Stimulated activated CD8-positive, alpha-beta memory T cell treated with anti-CD3 and anti-CD28 coated beads, Interleukin-4, amount 100 ng/mL, for 48 hours (primary cell): ENCODE results near the gene NBPF14.
A peak's percentile ranks its signal among the peaks of the same experiment; 100 is the strongest.
"Not testable (repeated sequence)": the region's sequence is repeated elsewhere in the genome, so short reads cannot be mapped to it uniquely, and the experiment has no call there.

Source experiments
- DNase-seq: peaks from one replicate; pipeline ENCODE4 v3.0.0-alpha.2; 2020

Gene NBPF14

GRCh38 chr1:148595911-148596310 is at the start of gene NBPF14:
Gene NBPF14, minus strand, starts transcription at chr1:148596011. Its CDS starts 294 bp downstream, at chr1:148595717.
- DNase-seq: not testable (repeated sequence)

- DNase-seq: not testable (repeated sequence)
Measured at GRCh38 chr1:148625451-148625850, 29.6 kb upstream of the NBPF14 start.

- DNase-seq: not testable (repeated sequence)
Measured at GRCh38 chr1:148618216-148618615, 22.4 kb upstream of the NBPF14 start.

- DNase-seq: not testable (repeated sequence)
Measured at GRCh38 chr1:148605266-148605665, 9.5 kb upstream of the NBPF14 start.

GRCh38 chr1:148595360-148595759 is 451 bp downstream of the NBPF14 start:
- not testable (repeated sequence) for DNase-seq

- DNase-seq: not testable (repeated sequence)
Measured at GRCh38 chr1:148591098-148591497, 4.7 kb downstream of the NBPF14 start.

GRCh38 chr1:148532158-148532557 is 63.7 kb downstream of the NBPF14 start:
- not testable (repeated sequence) for DNase-seq

- DNase-seq: peak; percentile 84
Measured at GRCh38 chr1:148529101-148529567, 66.7 kb downstream of the NBPF14 start.

- DNase-seq: not testable (repeated sequence)
Measured at GRCh38 chr1:148528591-148528990, 67.2 kb downstream of the NBPF14 start.

- not testable (repeated sequence) for DNase-seq
Measured at GRCh38 chr1:148526587-148526986, 69.2 kb downstream of the NBPF14 start.

- DNase-seq: not testable (repeated sequence)
Measured at GRCh38 chr1:148523205-148524144, 72.3 kb downstream of the NBPF14 start.

- DNase-seq: peak; percentile 93
Measured at GRCh38 chr1:148522561-148523204, 73.1 kb downstream of the NBPF14 start.

GRCh38 chr1:148522072-148522471 is 73.7 kb downstream of the NBPF14 start:
- DNase-seq: peak; percentile 83

GRCh38 chr1:148514310-148514709 is 81.5 kb downstream of the NBPF14 start:
- DNase-seq: not testable (repeated sequence)

GRCh38 chr1:148512571-148513184 is 83.1 kb downstream of the NBPF14 start:
- not testable (repeated sequence) for DNase-seq

GRCh38 chr1:148493933-148494332 is 101.9 kb downstream of the NBPF14 start:
- not testable (repeated sequence) for DNase-seq

- not testable (repeated sequence) for DNase-seq
Measured at GRCh38 chr1:148483029-148483428, 112.8 kb downstream of the NBPF14 start, which contains the start of gene PPIAL4G. Gene PPIAL4G, minus strand, starts transcription at chr1:148483302. Its CDS starts 50 bp downstream, at chr1:148483252.
